Choroid plexus epithelial cell (primary cell): Measurements from ENCODE around the gene RAP1B.
"Not testable (repeated sequence)": the region's sequence is repeated elsewhere in the genome, so short reads cannot be mapped to it uniquely, and the experiment has no call there.

ENCODE experiments used
- DNase-seq: peaks from one replicate; pipeline ENCODE4 v3.0.0-alpha.2; 2010; ENCODE audit warnings: low read depth
- H3K4me3 ChIP-seq: 2 replicates; pipeline ENCODE4 v1.5.1; 2011; ENCODE audit warnings: low read depth, mild to moderate bottlenecking, control low read depth, low read length, moderate library complexity
- TF ChIP-seq, protein P1 (sequence below): conservative IDR thresholded peaks from 2 replicates; pipeline ENCODE4 v1.5.1; 2011; ENCODE audit warnings: low read depth, mild to moderate bottlenecking, control low read depth, inconsistent platforms, low read length, moderate library complexity

RAP1B gene

DNA sequence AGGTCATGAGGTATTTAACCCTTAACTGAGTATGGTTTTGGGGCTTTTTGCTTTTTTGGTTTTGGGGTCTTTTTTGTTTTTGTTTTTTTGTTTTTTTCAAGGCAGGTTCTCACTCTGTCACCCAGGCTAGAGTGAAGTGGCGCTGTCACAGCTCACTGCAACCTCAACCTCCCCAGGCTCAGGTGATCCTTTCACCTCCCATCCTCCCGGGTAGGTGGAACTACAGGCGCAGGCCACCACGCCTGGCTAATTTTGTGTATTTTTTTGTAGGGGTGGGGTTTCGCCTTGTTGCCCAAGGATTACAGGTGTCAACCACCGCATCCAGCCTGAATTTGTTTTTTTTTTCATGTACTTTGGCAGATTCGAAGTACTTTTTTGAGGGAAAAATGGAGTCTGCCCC is 19.9 kb downstream of the RAP1B start:
- DNase-seq, result no peak
- no peak overlapping the region for H3K4me3 ChIP-seq
- TF ChIP-seq, protein P1, sequence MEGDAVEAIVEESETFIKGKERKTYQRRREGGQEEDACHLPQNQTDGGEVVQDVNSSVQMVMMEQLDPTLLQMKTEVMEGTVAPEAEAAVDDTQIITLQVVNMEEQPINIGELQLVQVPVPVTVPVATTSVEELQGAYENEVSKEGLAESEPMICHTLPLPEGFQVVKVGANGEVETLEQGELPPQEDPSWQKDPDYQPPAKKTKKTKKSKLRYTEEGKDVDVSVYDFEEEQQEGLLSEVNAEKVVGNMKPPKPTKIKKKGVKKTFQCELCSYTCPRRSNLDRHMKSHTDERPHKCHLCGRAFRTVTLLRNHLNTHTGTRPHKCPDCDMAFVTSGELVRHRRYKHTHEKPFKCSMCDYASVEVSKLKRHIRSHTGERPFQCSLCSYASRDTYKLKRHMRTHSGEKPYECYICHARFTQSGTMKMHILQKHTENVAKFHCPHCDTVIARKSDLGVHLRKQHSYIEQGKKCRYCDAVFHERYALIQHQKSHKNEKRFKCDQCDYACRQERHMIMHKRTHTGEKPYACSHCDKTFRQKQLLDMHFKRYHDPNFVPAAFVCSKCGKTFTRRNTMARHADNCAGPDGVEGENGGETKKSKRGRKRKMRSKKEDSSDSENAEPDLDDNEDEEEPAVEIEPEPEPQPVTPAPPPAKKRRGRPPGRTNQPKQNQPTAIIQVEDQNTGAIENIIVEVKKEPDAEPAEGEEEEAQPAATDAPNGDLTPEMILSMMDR, result no peak

GRCh38 chr12:68631227-68631626 is 20.5 kb downstream of the RAP1B start:
- H3K4me3 ChIP-seq, result no peak overlapping the region
- DNase-seq, result no peak
- TF ChIP-seq, protein P1, result no peak

DNA sequence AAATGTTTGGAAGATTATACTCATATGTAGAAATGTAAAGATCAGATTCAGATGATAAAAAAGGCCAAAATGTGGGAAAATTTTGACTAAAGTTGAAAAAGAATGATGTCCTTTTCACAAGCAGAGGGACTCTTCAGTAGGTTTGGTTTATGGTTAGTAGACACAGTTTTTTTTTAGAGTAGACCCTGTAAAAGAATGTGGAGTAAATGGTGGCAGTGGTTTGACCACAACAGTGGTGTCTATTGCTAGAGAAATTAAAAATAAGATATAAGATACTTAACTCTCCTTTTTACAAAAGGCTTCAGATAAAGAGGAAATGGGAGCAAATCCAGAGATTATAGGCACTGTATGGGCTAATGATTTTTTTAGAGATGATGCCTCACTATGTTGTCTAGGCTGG is 21.8 kb downstream of the RAP1B start:
- TF ChIP-seq, protein P1, result no peak
- DNase-seq, result no peak
- H3K4me3 ChIP-seq, result no peak overlapping the region

GRCh38 chr12:68633614-68634558 is 23.2 kb downstream of the RAP1B start:
- no peak overlapping the region for H3K4me3 ChIP-seq
- DNase-seq, result no peak
- TF ChIP-seq, protein P1, result no peak

DNA sequence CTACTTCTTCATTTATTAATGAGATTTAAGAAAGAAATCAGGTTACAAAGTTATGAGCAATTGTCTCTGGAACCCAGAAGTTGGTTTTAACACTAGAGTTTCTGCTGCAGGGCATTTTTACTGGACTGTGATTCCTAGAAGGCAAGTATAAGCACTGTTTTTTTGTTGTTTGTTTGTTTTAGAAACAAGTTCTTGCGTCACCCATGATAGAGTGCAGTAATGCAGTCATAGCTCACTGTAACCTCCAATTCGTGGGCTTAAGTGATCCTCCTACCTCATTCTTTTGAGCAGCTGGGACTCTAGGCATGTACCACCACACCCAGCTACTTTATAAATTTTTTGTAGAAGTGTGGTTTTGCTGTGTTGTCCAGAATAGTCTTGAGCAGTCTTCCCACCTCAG is 25.6 kb downstream of the RAP1B start:
- TF ChIP-seq, protein P1, result no peak
- no peak overlapping the region for H3K4me3 ChIP-seq
- peak; percentile 69 for DNase-seq

DNA sequence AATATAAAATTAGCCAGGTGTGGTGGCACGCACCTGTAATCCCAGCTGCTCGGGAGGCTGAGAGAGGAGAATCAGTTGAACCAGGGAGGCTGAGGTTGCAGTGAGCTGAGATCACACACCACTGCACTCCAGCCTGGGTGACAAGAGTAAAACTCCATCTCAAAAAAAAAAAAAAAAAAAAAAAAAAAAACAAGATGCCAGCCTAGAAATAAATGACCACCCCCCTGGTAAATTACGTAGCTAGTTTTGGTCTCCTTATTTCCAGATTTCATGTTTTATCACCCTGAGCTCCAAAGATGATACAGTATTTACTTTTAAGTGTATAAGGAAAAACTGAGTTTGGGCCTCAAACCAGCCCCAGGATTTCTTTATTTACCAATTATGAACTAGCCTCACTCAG is 26.7 kb downstream of the RAP1B start:
- not testable (repeated sequence) for H3K4me3 ChIP-seq

GRCh38 chr12:68638171-68638570 is 27.5 kb downstream of the RAP1B start:
- H3K4me3 ChIP-seq, result no peak overlapping the region
- DNase-seq, result no peak
- TF ChIP-seq, protein P1, result no peak

More for the DNA sequence above, 26.7 kb downstream of the RAP1B start:
- not testable (repeated sequence) for DNase-seq
